GM23338 (cell line): ENCODE results near the gene PAPPA2.

ENCODE experiments used
- CREB1 ChIP-seq: fragments of 250-450 bp; sonication (Bioruptor Pico); IDR thresholded peaks from 2 replicates; pipeline ENCODE4 v1.5.0; 2020; ENCODE audit warnings: low read depth, mild to moderate bottlenecking, moderate library complexity
- CTCF ChIP-seq, 2 experiments: fragments of 200-600 bp in 1 of 2; sonication (generic) in 1 of 2; conservative IDR thresholded peaks; 2 replicates each; pipeline versions ENCODE4 v1.5.1 to v1.6.1; 2016 to 2017; ENCODE audit warnings: antibody characterized with exemption in 2 of 2, low read depth in 2 of 2, mild to moderate bottlenecking in 2 of 2, moderate library complexity in 1 of 2
- EZH2 ChIP-seq: fragments of 200-600 bp; sonication (generic); IDR thresholded peaks from one replicate; pipeline ENCODE4 v1.8.0; 2017; ENCODE audit warnings: antibody characterized with exemption, mild to moderate bottlenecking, low read depth; ENCODE audit not compliant: unreplicated experiment
- EZH2phosphoT487 ChIP-seq: fragments of 200-600 bp; sonication (generic); IDR thresholded peaks from one replicate; pipeline ENCODE4 v1.8.1; 2018; ENCODE audit warnings: antibody characterized with exemption; ENCODE audit not compliant: unreplicated experiment
- JUNB ChIP-seq: IDR thresholded peaks from one replicate; pipeline ENCODE4 v1.6.1; 2016; ENCODE audit warnings: antibody characterized with exemption; ENCODE audit not compliant: unreplicated experiment
- NANOG ChIP-seq: IDR thresholded peaks from 2 replicates; pipeline ENCODE4 v1.6.1; 2016; ENCODE audit warnings: antibody characterized with exemption, borderline replicate concordance
- POLR2AphosphoS5 ChIP-seq: IDR thresholded peaks from 2 replicates; pipeline ENCODE4 v1.6.1; 2016; ENCODE audit warnings: antibody characterized with exemption, low read depth
- STAT1 ChIP-seq: IDR thresholded peaks from one replicate; pipeline ENCODE4 v1.6.1; 2016; ENCODE audit warnings: antibody characterized with exemption; ENCODE audit not compliant: unreplicated experiment

DNA sequence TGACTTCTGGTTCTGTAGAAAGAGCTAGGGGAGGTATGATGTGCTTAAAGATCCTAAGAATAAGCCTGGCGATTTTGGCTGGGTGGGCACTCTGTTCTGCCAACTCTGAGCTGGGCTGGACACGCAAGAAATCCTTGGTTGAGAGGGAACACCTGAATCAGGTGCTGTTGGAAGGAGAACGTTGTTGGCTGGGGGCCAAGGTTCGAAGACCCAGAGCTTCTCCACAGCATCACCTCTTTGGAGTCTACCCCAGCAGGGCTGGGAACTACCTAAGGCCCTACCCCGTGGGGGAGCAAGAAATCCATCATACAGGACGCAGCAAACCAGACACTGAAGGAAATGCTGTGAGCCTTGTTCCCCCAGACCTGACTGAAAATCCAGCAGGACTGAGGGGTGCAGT, 93.3 kb downstream of the PAPPA2 start:
- TF ChIP-seq CTCF (conservative IDR thresholded peaks at IDR 0.05; ENCODE audit: low read depth in 2 of 2) (no peak), JUNB (no peak), CREB1 (no peak), EZH2 (no peak), POLR2AphosphoS5 (no peak), NANOG (no peak), EZH2phosphoT487 (no peak), STAT1 (no peak)
